Colonic mucosa (tissue), 4 donors: ENCODE measurements around the gene SYTL1. TPM values are rescaled to one million over a fixed set of nuclear protein-coding genes. Genes with fewer than 3 reads are reported as not detected.

Experiments used
- DNase-seq: peaks from one replicate; pipeline ENCODE4 v3.0.0-alpha.2; 2020
- H3K27ac ChIP-seq: fragments of 200-600 bp; one replicate; pipeline ENCODE4 v1.8.0; 2021
- H3K27me3 ChIP-seq: fragments of 200-600 bp; one replicate; pipeline ENCODE4 v1.8.0; 2021
- H3K36me3 ChIP-seq: fragments of 200-600 bp; one replicate; pipeline ENCODE4 v1.8.0; 2021
- H3K4me1 ChIP-seq: fragments of 200-600 bp; one replicate; pipeline ENCODE4 v1.8.0; 2021; ENCODE audit warnings: mild to moderate bottlenecking
- H3K4me3 ChIP-seq: fragments of 200-600 bp; one replicate; pipeline ENCODE4 v1.8.0; 2021
- H3K9ac ChIP-seq, 2 donors: one replicate each; pipeline ENCODE4 v1.7.0; 2013; ENCODE audit warnings: control low read depth in 2 of 2, low read depth in 2 of 2, low read length in 2 of 2
- H3K9me3 ChIP-seq: fragments of 200-600 bp; one replicate; pipeline ENCODE4 v1.8.0; 2021
- CTCF ChIP-seq: fragments of 200-600 bp; IDR thresholded peaks from one replicate; pipeline ENCODE4 v1.8.0; 2022; ENCODE audit warnings: antibody characterized with exemption, mild to moderate bottlenecking
- intact Hi-C: fragments of 100-400 bp; cut with DNase I; formaldehyde crosslinking; loops from one replicate; pipeline ENCODE4 v1.14.1; 2022
- total RNA-seq, 2 donors: library from RNA; stranded (reverse); fragmentation: NEBNext Ultra II Directional in 1 of 2; extraction: Animal tissue kit (Norgen Biotek cat#: 25700) in 1 of 2; gene quantifications; one replicate each; pipeline ENCODE4 v1.2.1, GENCODE V29; 2021
- donor health status: healthy.
- donor health status: DM: no; HTN: no; CAD: no.
- donor health status: DM: no; HTN: no; CAD: no.

Gene SYTL1
- total RNA-seq, 2 donors from 2014 or later = 15.6 to 17.4 TPM

DNA sequence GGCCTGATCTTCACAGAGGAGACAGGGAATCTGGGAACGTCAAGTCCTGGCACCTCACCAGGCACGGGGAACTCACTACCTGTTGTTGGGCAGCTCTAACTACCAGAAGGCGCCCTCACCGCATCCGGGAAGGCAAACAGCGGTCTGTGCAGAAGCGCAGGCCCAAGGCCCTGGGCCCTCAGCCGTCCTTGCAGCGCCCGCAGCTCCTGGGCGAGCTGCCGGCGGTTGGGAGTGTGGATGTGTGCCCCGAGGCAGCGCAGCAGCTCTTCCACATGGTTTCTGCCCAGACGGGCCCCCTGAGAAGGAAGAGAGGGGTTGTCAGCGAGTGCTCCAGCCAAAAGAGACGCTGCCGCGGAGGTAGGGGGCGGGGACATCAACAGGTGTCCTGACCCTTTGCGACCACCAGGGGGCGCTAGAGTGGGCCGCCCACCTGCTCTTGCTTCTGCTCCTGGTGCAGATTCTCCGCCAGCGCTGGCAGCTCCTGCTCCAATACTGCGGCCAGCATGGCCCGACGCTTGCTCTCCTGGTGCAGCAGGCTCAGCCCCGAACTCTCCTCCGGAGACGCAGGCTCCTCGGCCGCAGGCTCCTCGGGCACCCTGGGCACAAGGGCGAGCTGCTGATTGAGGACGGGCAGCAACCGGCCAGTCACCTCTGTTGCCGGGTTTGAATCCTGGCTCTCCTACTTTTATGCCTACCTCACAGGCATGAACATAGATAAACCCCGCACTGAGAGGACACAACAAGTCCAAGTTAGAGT, 15.6 kb downstream of the SYTL1 start:
- H3K9me3 ChIP-seq = no peaks in the 10 kb centered on the region
- peak overlapping the region; percentile 26 for H3K27ac ChIP-seq
- intact Hi-C loops = no loop called here
- H3K27me3 ChIP-seq = no peaks in the 10 kb centered on the region
- H3K4me1 ChIP-seq = peaks cover 13% of the 10 kb centered on the region
- TF ChIP-seq CTCF = peak; percentile 98
- peak; percentile 74 for DNase-seq
- peak overlapping the region; percentile 14 for H3K4me3 ChIP-seq
- no peaks in the 10 kb centered on the region for H3K36me3 ChIP-seq
- H3K9ac ChIP-seq = peak overlapping the region; percentile 48 to 68

DNA sequence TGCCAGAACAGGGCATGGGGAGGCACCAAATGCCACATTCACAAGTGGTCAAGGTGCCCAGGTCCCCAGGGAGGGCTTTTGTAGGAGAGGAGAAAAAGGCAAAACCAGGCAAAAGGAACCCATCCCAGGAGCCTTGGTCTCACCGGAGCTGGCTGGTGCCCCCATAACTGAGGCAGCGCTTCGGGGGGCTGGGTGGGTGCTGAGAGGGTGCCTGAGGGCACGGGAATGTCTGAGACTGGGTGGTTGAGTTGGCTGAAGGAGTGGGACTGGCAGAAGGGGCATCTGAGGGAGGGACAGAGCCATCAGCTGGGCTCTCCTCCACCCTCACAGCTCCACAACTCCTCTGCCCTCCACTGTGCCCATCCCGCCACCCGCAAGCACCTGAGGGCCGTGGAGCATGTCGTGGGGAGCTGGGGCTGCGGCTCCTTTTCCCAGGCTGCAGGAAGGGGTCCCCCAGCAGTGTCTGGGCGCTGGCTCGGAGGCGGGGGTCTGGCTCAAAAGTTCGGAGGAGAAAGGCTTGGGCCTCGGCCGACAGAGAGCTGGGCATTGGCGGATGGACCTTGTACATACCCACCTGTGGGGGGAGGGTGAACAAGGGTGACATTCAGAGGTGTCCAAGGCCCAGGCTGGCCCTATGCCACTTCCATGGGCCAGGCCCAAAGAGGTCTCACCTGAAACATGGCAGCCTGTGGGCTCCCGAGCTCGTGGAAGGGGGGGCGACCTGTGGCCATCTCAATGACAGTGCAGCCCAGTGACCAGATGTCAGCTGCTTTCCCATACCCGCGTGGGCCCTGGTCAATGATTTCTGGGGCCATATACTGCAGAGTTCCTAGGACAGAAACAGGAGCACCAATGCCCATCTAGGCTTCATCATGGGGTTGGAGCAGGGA, 16.5 kb downstream of the SYTL1 start:
- no peaks in the 10 kb centered on the region for H3K36me3 ChIP-seq
- intact Hi-C loops = no loop called here
- no peak for DNase-seq
- H3K27ac ChIP-seq = no peak overlapping the region
- H3K27me3 ChIP-seq = no peaks in the 10 kb centered on the region
- no peaks in the 10 kb centered on the region for H3K9me3 ChIP-seq
- H3K4me3 ChIP-seq = no peak overlapping the region
- peaks cover 13% of the 10 kb centered on the region for H3K4me1 ChIP-seq
- peak overlapping the region in 1 of 2 donors; percentile 68 for H3K9ac ChIP-seq
- no peak for TF ChIP-seq CTCF

GRCh38 chr1:27358928-27359313, 17.1 kb downstream of the SYTL1 start:
- Histone ChIP-seq H3K4me3 (no peak overlapping the region), H3K36me3 (no peaks in the 10 kb centered on the region), H3K27me3 (no peaks in the 10 kb centered on the region), H3K27ac (no peak overlapping the region), H3K4me1 (peaks cover 13% of the 10 kb centered on the region), H3K9me3 (no peaks in the 10 kb centered on the region), H3K9ac (no peak overlapping the region)
- no peak for TF ChIP-seq CTCF
- DNase-seq = no peak
- intact Hi-C loops = no loop called here

DNA sequence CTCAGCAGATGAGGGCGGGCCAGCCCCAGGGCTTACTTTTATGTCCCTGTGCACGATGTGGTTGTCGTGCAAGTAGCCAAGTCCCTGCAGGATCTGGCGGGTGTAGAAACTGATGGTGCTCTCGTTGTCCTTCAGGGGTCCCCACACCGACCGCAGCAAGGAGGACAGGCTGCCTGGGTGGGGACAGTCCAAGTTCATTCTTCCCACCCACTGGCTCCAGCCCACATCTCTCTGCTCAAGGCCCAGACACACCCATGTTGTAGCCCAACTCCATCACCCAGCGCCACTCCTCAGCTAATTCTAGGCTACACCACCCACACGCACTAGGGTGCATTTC, 18.0 kb downstream of the SYTL1 start:
- Histone ChIP-seq H3K27ac (no peak overlapping the region), H3K27me3 (no peaks in the 10 kb centered on the region), H3K9me3 (no peaks in the 10 kb centered on the region), H3K36me3 (no peaks in the 10 kb centered on the region), H3K4me1 (peaks cover 13% of the 10 kb centered on the region), H3K4me3 (no peak overlapping the region), H3K9ac (peak overlapping the region in 1 of 2 donors; percentile 31)
- DNase-seq = no peak
- TF ChIP-seq CTCF = no peak
- intact Hi-C loops = no loop called here

- DNase-seq = peak; percentile 44
- Histone ChIP-seq H3K4me1 (peaks cover 13% of the 10 kb centered on the region), H3K27me3 (no peaks in the 10 kb centered on the region), H3K27ac (no peak overlapping the region), H3K9me3 (no peaks in the 10 kb centered on the region), H3K9ac (peak overlapping the region; percentile 16 to 31), H3K36me3 (no peaks in the 10 kb centered on the region), H3K4me3 (peak overlapping the region; percentile 14)
- no peak for TF ChIP-seq CTCF
- intact Hi-C loops = no loop called here
These were observed 18.6 kb downstream of the SYTL1 start for GRCh38 chr1:27360159-27361043.
